GM21825 (cell line): ENCODE measurements around the gene PLXNB1.

Source experiments
- ATAC-seq: cut with Tn5 transposase; IDR thresholded peaks from one replicate; pipeline ENCODE4 v1.9.1; 2021; ENCODE audit warnings: mild to moderate bottlenecking, moderate library complexity; ENCODE audit not compliant: unreplicated experiment

PLXNB1 gene

GRCh38 chr3:48371651-48372376 lies 58.1 kb downstream of the PLXNB1 start, which contains the start of gene FBXW12:
Gene FBXW12, plus strand, starts transcription at chr3:48372219. Its CDS starts 549 bp downstream, at chr3:48372768.
- ATAC-seq: no peak

- no peak for ATAC-seq
Measured at GRCh38 chr3:48370333-48370713, 59.6 kb downstream of the PLXNB1 start.

GRCh38 chr3:48369693-48370332 lies 60.1 kb downstream of the PLXNB1 start:
- ATAC-seq: no peak

- ATAC-seq: no peak
Measured at GRCh38 chr3:48367201-48367600, 62.7 kb downstream of the PLXNB1 start.

- ATAC-seq: no peak
Measured at GRCh38 chr3:48364840-48365239, 65.0 kb downstream of the PLXNB1 start.

- no peak for ATAC-seq
Measured at GRCh38 chr3:48361928-48362327, 68.0 kb downstream of the PLXNB1 start.

GRCh38 chr3:48356419-48356818 lies 73.5 kb downstream of the PLXNB1 start:
- no peak for ATAC-seq

DNA sequence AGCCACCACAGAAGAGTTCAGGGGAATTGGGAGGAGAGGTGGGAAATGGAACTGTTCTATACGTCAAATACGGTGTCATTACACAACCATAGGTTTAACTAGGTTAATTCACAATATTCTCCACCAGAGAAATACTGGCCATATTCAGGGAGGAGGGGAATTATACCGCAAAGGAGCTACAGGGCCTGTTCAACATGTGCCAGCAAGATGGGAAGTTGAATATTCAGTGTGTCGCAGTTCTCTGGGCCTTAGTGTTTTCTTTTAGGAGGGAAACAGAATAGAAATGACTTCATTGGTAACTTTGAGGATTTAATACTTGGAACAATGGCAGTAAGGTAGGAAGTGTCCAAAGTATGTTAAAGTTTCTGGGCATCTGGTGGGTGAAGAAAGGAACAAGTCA lies 75.9 kb downstream of the PLXNB1 start:
- no peak for ATAC-seq
